Activated T-cell treated with anti-CD3 and anti-CD28 coated beads, Interleukin-2, amount 50 U/mL, for 1 hour (primary cell): ENCODE data around the gene ARID3C.
A peak's percentile ranks its signal among the peaks of the same experiment; 100 is the strongest.

ENCODE experiments used
- DNase-seq: peaks from one replicate; pipeline ENCODE4 v3.0.0-alpha.2; 2020

ARID3C gene

DNA sequence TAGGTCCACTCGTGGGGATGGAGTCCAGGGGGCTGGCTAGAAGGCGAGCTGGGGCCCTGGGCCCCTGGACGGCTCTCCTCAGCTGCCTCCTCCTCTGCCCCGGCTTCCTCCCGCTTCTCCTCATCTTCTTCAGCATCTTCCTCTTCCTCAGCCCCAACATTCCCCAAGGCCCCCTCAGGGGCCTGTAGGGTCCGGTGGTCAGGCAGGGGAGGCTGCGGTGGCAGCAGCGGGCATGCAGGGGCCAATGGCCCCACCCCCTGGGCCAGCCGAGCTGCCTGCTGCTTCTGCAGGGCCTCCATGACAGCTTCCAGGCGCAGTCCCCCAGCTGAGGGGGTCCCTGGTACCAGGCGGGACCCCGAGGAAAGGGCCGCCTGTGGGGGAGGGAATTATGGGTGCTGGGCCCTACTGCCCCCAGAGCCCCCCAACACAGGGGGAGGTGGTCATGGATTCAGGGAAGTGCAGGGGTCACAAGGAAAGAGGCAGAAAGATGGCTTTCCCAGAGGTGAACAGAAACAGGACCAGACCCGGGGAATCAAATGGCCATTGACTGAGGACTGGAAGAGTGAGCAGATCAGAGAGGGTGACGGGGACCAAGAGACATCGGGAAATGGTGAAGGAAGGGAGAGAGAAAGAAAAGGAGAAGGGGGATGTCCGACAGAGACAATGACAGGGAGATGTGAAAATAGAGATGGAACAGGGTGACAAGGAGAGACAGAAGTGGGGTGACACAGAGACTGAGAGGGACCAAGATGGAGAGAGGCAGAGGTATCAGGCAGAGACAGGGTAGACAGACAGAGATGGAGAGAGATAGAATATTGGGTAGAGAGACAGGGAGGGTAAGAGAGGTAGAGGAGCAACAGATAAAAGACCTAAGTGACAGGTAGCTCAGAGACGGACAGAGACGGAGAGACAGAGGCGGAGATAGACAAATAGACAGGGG, 880 bp downstream of the ARID3C start:
- DNase-seq = no peak

DNA sequence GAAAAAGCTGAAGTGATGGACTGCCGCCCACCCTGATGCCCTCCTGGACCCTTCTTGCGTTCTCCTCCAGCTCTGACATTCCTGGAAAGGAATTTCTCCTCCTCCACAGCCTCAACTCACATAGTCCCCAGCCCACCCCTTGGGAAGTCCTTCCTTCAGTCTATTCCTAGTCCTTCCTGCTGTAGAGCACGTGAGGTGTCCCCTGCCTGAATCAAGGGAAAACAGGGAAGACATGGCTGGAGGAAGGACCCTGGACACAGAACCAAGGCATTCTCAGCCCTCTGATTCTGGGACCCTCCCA, 3.7 kb downstream of the ARID3C start:
- no peak for DNase-seq

DNA sequence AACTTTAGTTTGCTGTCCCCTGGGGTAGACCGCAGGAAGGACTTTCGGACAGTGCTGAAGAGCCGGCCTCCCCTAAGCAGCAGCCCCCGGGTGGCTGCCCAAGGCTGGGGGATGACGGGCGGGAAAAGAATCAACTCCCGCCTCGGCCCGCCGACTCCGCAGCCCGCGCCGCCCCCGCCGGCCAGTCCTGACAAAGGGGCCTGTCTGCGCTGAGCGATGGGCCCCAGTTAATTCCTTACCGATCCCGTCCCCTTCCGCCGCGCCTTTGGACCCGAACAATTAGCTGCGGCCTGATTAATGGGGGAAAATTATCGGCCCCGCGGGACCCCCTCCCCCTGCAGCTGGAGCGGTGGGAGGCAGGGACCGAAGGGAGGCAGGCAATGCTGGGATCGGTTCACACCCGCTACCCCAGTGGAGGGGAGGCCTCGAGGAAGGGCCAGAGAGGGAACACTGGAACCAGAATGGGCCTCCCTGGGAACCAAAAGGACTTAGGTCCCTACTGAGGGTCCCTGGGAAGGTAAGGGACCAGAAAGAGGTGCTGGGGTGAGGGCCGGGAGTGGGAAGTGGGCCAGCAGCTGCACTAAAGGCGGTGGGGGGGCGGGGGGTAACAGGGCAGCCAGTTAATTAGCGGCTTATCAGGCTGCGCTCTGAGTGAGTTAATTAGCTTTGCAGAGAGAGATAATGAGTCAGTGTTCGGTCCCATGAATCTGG, 4.2 kb downstream of the ARID3C start:
- DNase-seq = no peak

DNA sequence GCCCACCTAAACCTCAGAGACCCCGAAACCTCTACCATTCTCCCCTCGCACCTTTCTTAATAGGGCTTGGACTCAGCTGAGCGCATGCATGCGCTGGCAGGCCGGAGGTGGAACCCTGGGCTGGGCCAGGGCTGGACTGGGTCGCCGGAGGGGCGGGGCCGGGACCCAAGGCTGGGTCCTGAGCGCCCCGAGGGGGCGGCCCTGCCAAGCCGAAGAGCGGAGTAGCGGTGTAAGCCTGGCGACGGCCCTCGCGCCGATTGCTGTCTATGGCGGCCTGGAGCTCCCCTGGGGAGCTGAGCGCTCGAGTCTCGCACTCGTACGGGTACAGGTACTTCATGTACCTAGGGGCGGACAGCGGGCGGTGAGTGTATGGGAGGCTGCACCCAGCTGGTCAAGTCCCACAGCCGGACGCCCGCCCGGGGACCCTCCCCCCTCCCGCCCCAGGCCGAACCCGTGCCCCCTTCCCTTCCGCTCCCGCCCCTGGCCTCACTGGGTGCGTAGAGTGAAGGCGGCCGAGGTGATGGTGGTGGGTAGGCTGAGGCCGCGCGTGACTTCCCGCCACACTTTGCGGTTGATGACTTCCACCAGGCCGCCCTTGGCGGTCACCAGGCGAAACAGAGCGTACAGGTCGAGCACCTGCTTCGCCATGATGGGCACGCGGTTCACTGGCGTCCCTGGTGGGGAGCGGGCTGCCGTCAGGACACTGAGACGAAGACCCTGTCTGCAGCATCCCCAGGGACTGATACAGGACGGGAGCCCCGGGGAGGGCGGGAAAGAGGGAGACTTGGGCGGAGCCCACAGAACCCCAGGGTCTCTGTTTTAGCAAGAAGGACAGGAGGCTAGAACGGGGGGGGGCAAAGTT, 5.3 kb downstream of the ARID3C start:
- DNase-seq = peak; percentile 33

DNA sequence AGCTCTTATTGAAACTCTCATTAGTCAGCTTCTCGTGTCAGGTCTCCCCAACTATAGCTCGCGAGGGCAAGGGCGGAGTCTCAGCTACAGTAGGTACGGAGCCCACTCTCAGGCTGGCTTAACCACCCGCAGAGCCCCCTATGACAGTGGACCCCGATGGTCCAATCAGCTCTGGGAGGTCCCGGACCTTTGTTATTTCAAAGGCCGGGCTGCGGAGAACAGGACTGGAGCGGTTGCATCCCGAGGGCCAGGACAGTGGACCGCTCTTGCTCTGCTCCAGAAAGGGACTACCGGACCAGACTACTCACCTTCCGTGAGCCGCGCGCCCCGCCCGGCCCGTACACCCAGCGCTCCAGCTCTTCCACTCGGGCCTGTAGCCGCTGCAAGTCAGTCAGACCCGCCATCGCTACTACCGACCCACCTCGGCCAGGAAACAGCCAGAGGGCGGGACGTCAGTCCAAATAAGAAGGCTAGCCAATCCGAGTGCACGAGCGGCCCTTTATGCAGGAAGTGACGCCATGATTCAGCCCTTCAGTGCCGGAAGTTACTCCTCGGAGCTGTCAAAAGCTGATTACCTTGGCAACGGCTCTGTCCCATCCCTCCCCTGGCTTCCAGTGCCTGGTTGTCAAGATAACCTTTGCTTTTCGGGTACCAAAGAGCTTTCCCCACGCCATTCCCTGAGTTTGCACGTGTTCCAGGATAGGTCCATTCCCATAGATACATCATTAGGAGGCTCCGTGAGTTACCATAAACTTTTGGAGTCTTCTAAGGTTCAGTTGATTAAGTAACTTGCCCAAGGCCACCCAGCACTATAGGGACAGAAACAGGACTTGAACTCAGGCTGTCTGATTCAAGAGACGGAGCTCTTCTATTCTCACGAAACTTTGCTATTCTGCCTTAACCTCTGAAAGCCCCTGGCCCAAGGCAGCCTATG, 8.5 kb downstream of the ARID3C start, which contains the start of gene DCTN3:
TSS of gene DCTN3 (minus strand) at position 435 of the 934 bp plus-strand sequence. CDS start at position 404, 31 bp downstream.
- DNase-seq = peak; percentile 83

DNA sequence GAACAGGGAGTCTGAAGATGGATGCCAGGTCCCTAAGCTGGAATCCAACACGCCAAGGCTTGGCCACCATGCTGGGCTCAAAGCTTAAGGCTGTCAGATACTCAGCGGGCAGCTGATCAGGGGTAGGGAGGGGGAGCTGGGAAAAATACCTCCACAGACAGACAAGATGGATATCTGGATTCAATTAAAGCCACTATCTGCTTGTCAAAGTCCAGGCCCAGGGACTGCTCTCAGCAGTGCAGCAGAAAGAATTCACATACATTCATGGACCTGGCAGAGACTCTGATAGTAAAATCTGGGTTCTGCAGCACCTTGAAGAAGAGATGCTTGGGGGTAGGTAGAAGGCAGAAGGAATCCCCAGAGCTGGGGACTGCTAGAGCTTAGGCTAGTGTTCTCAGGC, 13.7 kb downstream of the ARID3C start:
- DNase-seq = no peak

DNA sequence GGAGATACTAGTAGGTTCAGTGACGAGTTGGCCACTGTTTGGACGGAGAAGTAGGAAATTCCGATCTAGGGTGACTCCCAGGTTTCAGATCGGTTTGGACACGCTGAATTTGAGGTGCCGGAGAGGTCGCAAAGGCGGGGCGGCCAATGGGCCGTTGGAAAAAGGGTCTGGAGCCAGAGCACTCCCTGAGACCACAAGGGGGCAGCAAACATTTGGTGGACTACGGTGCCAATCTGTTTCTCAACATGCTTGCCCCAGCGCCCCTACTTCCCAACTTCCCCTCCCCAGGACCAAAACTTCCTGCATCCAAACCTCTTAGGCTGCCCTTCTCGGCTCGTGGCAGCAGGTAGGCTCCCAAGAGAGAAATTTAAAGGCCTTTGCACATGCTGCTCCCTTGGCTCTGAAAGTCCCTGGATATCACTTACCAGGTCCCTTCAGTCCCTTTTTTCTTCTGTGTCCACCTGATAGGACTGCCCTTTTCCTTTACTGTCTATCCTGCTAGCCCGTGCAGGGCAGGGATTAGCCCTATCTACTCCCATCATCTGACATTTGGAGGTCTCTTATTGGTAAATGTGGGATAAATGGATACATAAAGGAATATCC, 16.0 kb downstream of the ARID3C start:
- peak; percentile 68 for DNase-seq

DNA sequence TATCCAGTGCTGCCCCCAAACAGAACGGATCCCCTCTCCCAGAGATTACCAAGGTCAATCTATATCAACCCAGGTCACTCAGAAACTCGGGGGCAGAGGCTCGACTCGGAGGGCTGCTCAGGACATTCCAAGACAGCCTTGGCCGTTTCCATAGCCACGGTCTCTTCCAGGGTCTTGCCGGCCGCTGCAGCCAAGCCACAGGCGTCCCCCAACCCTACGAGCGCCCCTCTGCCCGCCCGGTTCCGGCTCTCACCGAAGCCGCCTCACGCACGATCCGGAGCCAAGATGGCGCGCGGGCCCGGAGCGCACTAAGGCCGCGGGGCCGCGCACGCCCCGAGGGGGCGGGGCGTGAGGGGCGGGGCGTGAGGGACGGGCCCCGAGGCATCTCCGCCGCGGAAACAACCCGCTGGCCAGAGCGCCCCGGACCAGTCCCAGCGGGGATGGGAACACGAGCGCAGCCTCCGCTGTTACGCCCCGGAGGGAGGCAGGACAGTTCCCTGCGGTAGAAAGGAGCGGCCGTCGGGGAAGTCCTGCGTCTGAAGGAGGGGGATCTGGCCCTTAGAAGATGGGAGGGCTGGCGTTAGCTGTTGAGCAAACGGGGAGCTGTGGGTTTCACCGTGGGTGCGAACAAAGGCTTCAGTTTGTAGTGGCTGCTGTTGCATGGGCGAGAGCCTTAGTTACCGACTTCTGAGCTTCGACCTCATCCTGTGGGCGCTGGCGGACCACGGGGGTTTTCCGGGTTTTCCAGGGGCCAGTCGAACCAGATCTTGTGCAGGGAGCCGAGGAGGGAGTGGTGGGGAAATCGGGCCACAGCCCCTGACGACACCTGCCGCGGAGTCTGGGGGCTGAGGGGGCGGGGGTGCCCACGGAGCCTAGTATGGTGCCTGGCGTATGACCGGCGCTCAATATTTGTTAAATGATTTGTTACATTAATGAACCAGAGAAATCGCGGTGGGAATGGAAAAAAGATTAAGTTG, 16.8 kb downstream of the ARID3C start, which contains the start of gene RPP25L:
TSS of gene RPP25L (minus strand) at position 287 of the 977 bp plus-strand sequence. CDS start 801 bp downstream, outside the sequence.
- DNase-seq = peak; percentile 89

DNA sequence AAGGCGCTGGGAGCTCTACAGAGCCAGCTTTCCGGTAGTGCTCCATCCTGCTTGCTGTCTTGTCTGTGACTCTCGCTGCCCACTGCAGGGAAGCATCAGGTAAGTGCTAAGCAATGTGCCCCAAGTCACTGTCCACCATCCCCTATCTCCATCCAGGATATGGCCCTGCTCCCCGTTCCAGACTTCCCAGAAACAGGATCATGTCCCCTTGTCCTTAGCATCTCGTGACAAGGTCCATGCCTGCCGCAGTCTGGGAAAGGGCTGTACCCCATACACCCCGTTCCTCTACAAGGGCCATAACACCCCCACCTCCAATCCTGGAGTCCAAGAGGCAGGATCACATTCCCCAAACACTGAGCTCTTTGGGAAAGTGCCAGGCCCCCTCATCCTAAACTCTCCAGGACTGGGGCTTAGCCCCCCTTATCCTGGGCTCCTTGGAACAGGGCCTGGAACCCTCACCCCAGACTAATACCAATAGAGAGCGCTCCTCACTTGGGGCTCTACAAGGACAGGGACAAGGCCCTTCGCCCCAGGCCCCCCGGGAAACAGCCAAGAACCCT, 17.5 kb downstream of the ARID3C start:
- peak; percentile 38 for DNase-seq

DNA sequence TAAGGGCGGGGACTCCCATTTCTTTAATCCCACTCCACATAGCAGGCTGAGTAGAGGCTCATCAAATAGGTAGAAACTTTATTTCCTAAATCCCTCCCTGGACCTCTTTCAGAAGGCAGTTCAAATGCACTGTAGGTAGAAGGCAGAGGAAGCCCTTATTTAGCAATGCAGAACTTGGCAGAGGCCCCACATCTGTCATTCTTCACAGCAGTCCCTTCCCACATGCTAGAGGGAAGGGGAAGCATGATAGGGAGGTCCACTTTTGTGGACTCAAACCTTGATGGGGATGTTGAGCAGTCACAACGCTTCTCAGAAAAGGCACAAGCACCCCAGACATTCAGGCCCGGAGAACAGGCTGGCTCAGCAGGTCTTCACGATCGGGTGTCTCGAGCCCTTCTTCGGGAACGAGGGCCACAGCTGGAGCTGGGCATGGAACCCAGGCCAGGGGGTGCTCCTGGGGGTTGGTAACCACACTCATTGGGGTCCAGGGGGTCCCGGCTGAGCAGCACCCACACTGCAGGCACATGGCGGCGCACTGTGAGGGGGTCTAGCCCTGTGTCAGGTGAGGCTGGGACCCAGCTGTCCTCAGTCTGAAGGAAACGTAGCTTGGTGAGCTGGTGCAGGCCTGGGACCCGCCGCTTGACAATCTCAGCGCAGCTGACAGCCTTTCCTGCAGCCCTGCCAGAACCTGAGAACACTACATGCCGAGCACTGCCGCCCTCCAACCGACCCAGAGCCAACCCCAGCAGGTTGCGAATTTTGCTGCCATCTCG, 18.2 kb downstream of the ARID3C start:
- DNase-seq = no peak

DNA sequence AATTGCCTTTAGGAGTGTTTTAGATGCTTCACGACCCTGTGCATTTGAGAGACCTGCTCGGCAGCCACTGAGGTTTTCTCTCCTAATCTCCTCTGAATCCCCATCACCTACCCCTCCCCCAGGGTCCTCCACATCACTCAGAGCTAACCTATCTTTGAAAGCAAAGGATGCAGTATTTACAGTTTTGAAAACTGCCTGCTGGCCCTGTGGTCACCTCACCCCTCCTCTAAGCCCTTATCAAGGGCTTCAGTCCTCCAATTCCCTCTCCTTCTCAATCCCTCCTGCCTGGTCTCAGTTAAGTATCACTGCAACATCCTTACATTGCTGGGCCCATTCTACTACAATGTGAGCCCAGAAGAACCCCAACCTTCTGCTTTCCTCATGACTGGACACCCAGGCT, 21.5 kb downstream of the ARID3C start:
- DNase-seq = no peak

DNA sequence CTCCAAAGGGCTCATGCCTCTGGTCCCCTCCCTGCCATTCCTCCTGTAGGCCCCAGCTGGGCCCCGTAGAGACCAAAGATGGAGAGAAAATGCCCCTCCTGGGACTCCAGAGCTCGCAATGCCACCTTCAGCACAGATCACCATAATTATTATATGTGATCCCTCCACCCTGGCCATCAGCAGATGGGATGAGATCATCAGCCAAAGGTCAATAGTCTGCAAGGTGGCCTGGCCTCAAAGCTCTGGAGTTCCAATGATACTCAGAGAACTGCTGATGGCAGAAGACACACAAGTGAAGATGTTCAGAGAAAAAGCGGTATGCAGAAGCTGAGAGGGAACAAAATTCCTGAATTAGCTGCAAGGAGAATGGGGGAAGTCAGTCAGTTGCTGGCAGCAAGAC, 22.0 kb downstream of the ARID3C start:
- DNase-seq = no peak

DNA sequence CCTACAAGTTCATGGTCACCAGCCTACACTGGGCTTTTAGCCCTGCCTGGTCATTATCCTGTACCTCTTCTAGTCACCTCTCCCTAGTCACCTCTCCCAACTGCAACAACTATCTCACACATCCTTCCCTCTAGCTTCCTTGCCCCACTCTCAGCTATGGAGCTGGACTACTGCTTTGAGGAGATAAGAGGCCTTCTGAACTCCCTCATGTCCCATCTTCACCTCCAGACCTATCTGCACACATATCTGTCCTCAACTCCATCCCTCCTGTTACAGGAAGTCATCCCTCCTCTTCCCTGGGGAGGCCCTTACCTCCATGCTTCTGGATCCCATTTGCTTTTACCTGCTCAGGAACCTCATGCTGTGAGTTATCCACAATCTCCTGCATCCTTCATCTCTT, 22.7 kb downstream of the ARID3C start:
- DNase-seq = no peak

DNA sequence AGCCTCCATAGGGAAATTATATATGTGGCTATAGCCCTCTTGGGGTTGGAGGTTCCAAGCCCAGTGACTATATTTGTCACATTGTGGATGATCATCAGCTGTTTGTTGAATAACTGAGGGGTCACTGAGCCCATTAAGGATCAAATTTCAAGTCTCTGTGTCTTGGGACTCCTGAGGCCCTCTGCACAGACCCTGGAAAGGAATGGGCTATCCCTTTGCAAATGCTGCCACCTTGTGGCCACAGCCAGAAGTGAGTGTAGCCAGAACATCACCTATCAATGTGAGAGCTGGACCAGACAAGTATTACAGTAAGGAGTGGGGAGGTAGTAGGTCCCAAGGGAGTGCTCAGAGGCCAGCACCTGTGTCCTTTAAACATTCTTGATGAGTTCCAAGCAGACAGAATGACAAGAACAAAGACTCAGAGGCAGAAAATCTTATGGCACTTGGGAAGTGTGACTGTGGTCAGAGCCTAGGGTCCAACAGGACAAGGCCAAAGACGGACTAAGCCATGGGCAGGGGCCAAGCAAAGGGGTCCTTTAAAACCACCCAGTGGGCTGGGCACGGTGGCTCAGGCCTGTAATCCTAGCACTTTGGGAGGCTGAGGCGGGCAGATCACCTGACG, 25.1 kb downstream of the ARID3C start:
- DNase-seq = peak; percentile 86

DNA sequence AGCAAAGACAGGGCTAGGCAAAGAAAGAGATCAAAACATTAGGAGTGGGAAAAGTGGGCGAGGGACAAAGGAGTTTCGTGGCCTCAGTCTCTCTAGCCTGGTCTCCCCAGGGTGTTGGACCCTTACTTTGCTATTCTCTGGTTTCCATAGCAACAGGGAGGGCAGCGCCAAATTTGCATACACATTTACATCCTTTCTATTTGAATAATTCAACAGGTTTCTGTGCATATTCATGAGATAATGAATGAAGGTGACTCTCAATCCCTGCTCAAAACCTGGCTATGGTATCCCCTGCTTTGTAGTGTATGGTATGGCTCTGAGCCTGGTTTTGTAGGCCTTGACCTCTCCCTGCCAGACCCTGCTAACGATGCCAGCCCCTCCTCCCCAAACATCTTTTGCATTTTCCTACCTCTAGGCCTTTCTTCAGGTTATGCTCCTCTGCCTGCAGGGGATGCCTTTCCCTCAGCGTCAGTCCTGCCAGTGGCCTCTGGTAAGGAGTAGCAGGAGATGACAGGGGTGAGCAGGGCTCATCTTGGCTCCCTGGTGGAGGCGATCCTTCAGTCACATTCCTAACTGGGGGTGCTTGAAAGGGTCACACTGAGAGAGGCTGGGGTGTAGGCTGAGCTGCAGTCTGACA, 26.8 kb downstream of the ARID3C start:
- DNase-seq = no peak

DNA sequence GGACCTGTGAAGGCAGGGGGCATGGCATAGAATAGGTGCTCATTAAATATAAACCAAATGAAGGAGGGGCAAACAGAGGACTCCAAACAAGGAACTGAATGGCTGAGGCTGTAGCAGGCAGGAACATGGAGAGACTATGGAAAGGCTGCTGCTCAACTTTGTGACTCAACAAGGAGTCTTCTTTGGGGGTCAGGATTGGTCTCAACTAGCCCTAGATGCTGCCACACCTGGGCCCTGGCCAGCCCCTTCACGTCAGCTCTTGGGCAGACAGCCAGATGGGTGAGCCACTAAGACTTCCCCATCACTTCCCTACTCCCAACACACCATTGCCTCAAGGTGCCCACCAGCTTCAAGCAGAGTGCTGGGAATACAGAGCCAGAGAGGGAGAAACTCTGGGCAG, 28.0 kb downstream of the ARID3C start:
- DNase-seq = no peak

DNA sequence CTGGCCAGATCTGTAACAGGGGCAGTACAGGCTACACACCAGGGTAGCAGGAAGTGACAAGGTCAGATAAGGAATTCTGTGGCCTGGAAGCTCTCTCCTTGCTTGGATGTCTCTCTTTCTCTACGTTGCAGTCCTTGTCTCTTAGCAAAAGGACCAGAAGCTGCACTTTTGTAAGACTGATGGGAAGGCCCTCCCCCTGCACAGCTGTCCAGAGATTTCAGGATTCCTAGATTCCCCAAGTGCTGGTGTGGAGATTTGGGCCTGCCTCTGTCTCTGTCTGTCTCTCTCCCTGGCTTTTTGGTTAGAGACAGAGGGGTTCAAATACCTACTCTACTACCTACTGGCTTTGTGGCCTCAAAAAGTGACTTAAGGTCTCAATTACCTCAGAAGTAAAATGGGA, 29.3 kb downstream of the ARID3C start:
- no peak for DNase-seq

DNA sequence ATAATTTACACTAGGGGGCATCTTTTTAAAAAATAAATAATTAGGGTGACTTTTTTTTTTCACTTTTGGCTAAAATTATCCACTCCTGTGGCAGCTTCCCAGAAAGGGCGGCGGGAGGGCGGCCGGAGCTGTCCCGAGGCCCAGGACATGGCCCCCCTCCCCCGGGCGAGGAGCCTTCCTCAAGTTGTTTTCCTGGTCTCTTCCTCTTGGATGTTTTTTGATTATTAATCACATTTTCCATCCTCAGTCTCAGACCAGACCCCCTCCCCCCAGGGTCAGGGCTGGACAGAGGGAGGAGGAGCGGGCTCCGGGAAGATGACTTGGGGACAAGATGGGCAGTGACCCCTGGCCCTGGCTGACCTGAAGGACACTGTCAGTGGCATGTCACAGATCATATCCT, 34.7 kb downstream of the ARID3C start:
- DNase-seq = no peak
